Stomach (tissue), 9 donors: ENCODE measurements around the gene VIT. TPM values are rescaled to one million over a fixed set of nuclear protein-coding genes. Genes with fewer than 3 reads are reported as not detected.

ENCODE experiments used
- DNase-seq, 2 donors: peaks; one replicate each; pipeline versions ENCODE4 v3.0.0 to v3.0.0-alpha.2; 2013 to 2019
- H3K27ac ChIP-seq, 5 donors: fragments of 200-600 bp in 4 of 5; sonication (generic) in 4 of 5; one replicate each; pipeline ENCODE4 v1.5.1; 2013 to 2019; ENCODE audit warnings: mild to moderate bottlenecking in 1 of 5, moderate library complexity in 1 of 5
- H3K27me3 ChIP-seq, 3 donors: fragments of 200-600 bp; sonication (generic); one replicate each; pipeline ENCODE4 v1.5.1; 2017 to 2019; ENCODE audit warnings: mixed run types in 1 of 3
- H3K36me3 ChIP-seq, 4 donors: fragments of 200-600 bp; sonication (generic); 1 replicate in 3 of 4; 2 replicates in 1 of 4; pipeline ENCODE4 v1.5.1; 2016 to 2019
- H3K4me1 ChIP-seq, 4 donors: fragments of 200-600 bp; sonication (generic); one replicate each; pipeline ENCODE4 v1.5.1; 2016 to 2019
- H3K4me3 ChIP-seq, 4 donors: fragments of 200-600 bp; sonication (generic) in 3 of 4; one replicate each; pipeline ENCODE4 v1.5.1; 2016 to 2019; ENCODE audit warnings: mild to moderate bottlenecking in 1 of 4
- H3K9me3 ChIP-seq, 4 donors: fragments of 200-600 bp; sonication (generic); one replicate each; pipeline ENCODE4 v1.5.1; 2016 to 2019
- EP300 ChIP-seq: sonication (generic); formaldehyde crosslinking; IDR thresholded peaks from one replicate; pipeline ENCODE4 v1.6.1; 2017; ENCODE audit warnings: antibody characterized with exemption
- POLR2A ChIP-seq, 4 donors: fragments of 450-650 bp; IDR thresholded peaks; one replicate each; pipeline ENCODE4 v1.6.1; 2016; ENCODE audit warnings: antibody characterized with exemption in 4 of 4, control low read depth in 2 of 4, mild to moderate bottlenecking in 1 of 4, moderate library complexity in 1 of 4
- POLR2AphosphoS5 ChIP-seq, 3 donors: sonication (generic); formaldehyde crosslinking; IDR thresholded peaks; one replicate each; pipeline ENCODE4 v1.6.1; 2016; ENCODE audit warnings: antibody characterized with exemption in 3 of 3
- WGBS, 5 donors: extraction: QIAGEN DNeasy Blood & Tissue Kit in 3 of 5; methylation state at CpG; one replicate each; pipeline versions ENCODE4 v1.1.5 to v1.1.7; 2013 to 2018; 5-methylcytosine and 5-hydroxymethylcytosine counted together
- intact Hi-C: fragments of 100-400 bp; cut with DNase I; formaldehyde crosslinking; loops from one replicate; pipeline ENCODE4 v1.15.1; 2023; ENCODE audit warnings: low total_unique reads
- polyA plus RNA-seq, 3 donors: library from polyadenylated mRNA; stranded (reverse); fragments of 200-250 nt; gene quantifications; one replicate each; pipeline ENCODE4 v1.2.3, GENCODE V29; 2013
- total RNA-seq, 5 donors: library from RNA; depleted of rRNA; stranded (reverse); fragments of >200 nt; gene quantifications; one replicate each; pipeline versions ENCODE4 v1.1.0 to v1.2.3, GENCODE V29; 2014 to 2016
- TF ChIP-seq, protein P1 (sequence below), 7 experiments: fragments of 450-650 bp in 4 of 7; fragments of 200-600 bp in 3 of 7; sonication (generic) in 3 of 7; IDR thresholded peaks; one replicate each; pipeline ENCODE4 v1.5.1; 2016 to 2019; ENCODE audit warnings: antibody characterized with exemption in 7 of 7, control low read depth in 2 of 7, mild to moderate bottlenecking in 1 of 7
- donor health status: healthy with polysubstance abuse.
- donor health status: Bipolar disorder and iron deficiency.
- donor health status: healthy.

VIT gene
- total and polyA plus RNA-seq, 8 donors, result 0.12 to 9.1 (median 2.0) TPM; not detected in 2

GRCh38 chr2:36741188-36741837 is 44.8 kb downstream of the VIT start:
- 41 to 55% (median 49%) methylated on average over 5 of the region's 5 CpGs for WGBS, 5 donors
- TF ChIP-seq POLR2AphosphoS5 (IDR thresholded peaks at IDR 0.05) (no peak), POLR2A (IDR thresholded peaks at IDR 0.05) (no peak), EP300 (no peak)
- TF ChIP-seq, protein P1, sequence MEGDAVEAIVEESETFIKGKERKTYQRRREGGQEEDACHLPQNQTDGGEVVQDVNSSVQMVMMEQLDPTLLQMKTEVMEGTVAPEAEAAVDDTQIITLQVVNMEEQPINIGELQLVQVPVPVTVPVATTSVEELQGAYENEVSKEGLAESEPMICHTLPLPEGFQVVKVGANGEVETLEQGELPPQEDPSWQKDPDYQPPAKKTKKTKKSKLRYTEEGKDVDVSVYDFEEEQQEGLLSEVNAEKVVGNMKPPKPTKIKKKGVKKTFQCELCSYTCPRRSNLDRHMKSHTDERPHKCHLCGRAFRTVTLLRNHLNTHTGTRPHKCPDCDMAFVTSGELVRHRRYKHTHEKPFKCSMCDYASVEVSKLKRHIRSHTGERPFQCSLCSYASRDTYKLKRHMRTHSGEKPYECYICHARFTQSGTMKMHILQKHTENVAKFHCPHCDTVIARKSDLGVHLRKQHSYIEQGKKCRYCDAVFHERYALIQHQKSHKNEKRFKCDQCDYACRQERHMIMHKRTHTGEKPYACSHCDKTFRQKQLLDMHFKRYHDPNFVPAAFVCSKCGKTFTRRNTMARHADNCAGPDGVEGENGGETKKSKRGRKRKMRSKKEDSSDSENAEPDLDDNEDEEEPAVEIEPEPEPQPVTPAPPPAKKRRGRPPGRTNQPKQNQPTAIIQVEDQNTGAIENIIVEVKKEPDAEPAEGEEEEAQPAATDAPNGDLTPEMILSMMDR (IDR thresholded peaks at IDR 0.05), result no peak

GRCh38 chr2:36743954-36744353 is 47.4 kb downstream of the VIT start:
- peaks cover 0 to 7% (median 2%) of the 10 kb centered on the region in 4 donors for H3K9me3 ChIP-seq
- no peak overlapping the region for H3K27ac ChIP-seq
- intact Hi-C loops, result no loop called here
- TF ChIP-seq EP300 (no peak), POLR2AphosphoS5 (IDR thresholded peaks at IDR 0.05) (no peak), POLR2A (IDR thresholded peaks at IDR 0.05) (no peak)
- TF ChIP-seq, protein P1 (IDR thresholded peaks at IDR 0.05), result no peak
- H3K27me3 ChIP-seq, result no peaks in the 10 kb centered on the region
- no peak for DNase-seq
- WGBS, 5 donors, result 67 to 89% (median 79%) methylated on average over 2 of the region's 2 CpGs
- no peaks in the 10 kb centered on the region for H3K4me1 ChIP-seq
- H3K4me3 ChIP-seq, result no peak overlapping the region
- H3K36me3 ChIP-seq, result no peaks in the 10 kb centered on the region

More at GRCh38 chr2:36741188-36741837, 44.8 kb downstream of the VIT start:
- intact Hi-C loops, result no loop called here
- Histone ChIP-seq H3K4me3 (no peak overlapping the region), H3K9me3 (peaks cover 0 to 7% (median 2%) of the 10 kb centered on the region in 4 donors), H3K27ac (no peak overlapping the region), H3K4me1 (no peaks in the 10 kb centered on the region), H3K27me3 (no peaks in the 10 kb centered on the region), H3K36me3 (no peaks in the 10 kb centered on the region)
- DNase-seq, result peak in 1 of 2 donors; percentile 33

DNA sequence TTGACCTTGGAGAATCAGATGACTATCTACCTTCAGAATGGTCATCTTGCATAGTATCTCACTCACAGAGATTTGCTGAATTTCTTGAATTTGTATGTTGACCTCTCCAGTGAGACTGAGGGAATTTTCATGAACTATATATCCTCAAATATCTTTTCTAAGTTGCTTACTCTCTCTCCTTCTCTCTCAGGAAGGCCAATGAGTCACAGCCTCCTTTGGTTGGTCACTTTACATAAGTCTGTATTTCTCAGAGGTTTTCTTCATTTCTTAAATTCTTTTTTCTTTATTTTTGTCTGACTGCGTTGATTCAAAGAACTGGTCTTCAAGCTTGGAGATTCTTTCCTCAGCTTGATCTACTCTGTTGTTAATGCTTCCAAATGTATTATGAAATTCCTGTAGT is 51.7 kb downstream of the VIT start:
- no peak overlapping the region for H3K4me3 ChIP-seq
- no peak overlapping the region for H3K27ac ChIP-seq
- WGBS, 5 donors, result 91 to 96% (median 95%) methylated on average over 1 of the region's 1 CpG
- DNase-seq, result no peak
- TF ChIP-seq POLR2A (IDR thresholded peaks at IDR 0.05), result no peak
- no peak for TF ChIP-seq POLR2AphosphoS5 (IDR thresholded peaks at IDR 0.05)
- no peak for TF ChIP-seq EP300
- TF ChIP-seq, protein P1 (IDR thresholded peaks at IDR 0.05), result no peak
- H3K9me3 ChIP-seq, result peaks cover 0 to 7% (median 2%) of the 10 kb centered on the region in 4 donors
- peaks cover 0 to 13% (median 0%) of the 10 kb centered on the region in 3 donors for H3K27me3 ChIP-seq
- H3K4me1 ChIP-seq, result no peaks in the 10 kb centered on the region
- intact Hi-C loops, result no loop called here
- no peaks in the 10 kb centered on the region for H3K36me3 ChIP-seq

- Histone ChIP-seq H3K36me3 (no peaks in the 10 kb centered on the region), H3K4me1 (no peaks in the 10 kb centered on the region), H3K4me3 (no peak overlapping the region), H3K27ac (no peak overlapping the region), H3K9me3 (no peaks in the 10 kb centered on the region), H3K27me3 (peaks cover 0 to 13% (median 0%) of the 10 kb centered on the region in 3 donors)
- 83 to 90% (median 87%) methylated on average over 5 of the region's 5 CpGs for WGBS, 5 donors
- intact Hi-C loops, result no loop called here
- no peak for DNase-seq
- TF ChIP-seq POLR2A (IDR thresholded peaks at IDR 0.05) (no peak), EP300 (no peak), POLR2AphosphoS5 (IDR thresholded peaks at IDR 0.05) (no peak)
- TF ChIP-seq, protein P1 (IDR thresholded peaks at IDR 0.05), result no peak
Measured at GRCh38 chr2:36750101-36750500, 53.6 kb downstream of the VIT start.
